Gastrocnemius medialis (tissue), 4 donors: ENCODE measurements around the gene PCDHGC3.

Experiments
- CTCF ChIP-seq, 5 experiments: fragments of 450-650 bp in 3 of 5; fragments of 200-600 bp in 2 of 5; sonication (generic) in 2 of 5; IDR thresholded peaks in 4 of 5; conservative IDR thresholded peaks in 1 of 5; 1 replicate in 4 of 5; 2 replicates in 1 of 5; pipeline ENCODE4 v1.5.1; 2016 to 2019; ENCODE audit warnings: antibody characterized with exemption in 5 of 5, mild to moderate bottlenecking in 3 of 5, moderate library complexity in 3 of 5
- POLR2A ChIP-seq, 2 donors: fragments of 450-650 bp; IDR thresholded peaks; one replicate each; pipeline ENCODE4 v1.6.1; 2017; ENCODE audit warnings: antibody characterized with exemption in 2 of 2, mild to moderate bottlenecking in 2 of 2, moderate library complexity in 2 of 2

- TF ChIP-seq CTCF (IDR thresholded peaks at IDR 0.05 in 4 of 5, conservative IDR thresholded peaks at IDR 0.05 in 1 of 5) (no peak), POLR2A (IDR thresholded peaks at IDR 0.05) (no peak)
These were observed 47.9 kb upstream of the PCDHGC3 start for GRCh38 chr5:141427783-141428426.
